ENCODE results near the gene ADCY10.
"Not testable (repeated sequence)": the region's sequence is repeated elsewhere in the genome, so short reads cannot be mapped to it uniquely, and the experiment has no call there.

- TF ChIP-seq EZH2 (IDR thresholded peaks at IDR 0.05); POLR2AphosphoS5 (IDR thresholded peaks at IDR 0.05; ENCODE audit: borderline replicate concordance, low read depth, low read length); FOXP2 (optimal IDR thresholded peaks at IDR 0.05; ENCODE audit: control extremely low read depth, extremely low read length, insufficient read depth): not testable (repeated sequence)
These were observed 83.3 kb downstream of the ADCY10 start for GRCh38 chr1:167830668-167831067.
